Measurements from ENCODE around the gene CPNE2.

DNA sequence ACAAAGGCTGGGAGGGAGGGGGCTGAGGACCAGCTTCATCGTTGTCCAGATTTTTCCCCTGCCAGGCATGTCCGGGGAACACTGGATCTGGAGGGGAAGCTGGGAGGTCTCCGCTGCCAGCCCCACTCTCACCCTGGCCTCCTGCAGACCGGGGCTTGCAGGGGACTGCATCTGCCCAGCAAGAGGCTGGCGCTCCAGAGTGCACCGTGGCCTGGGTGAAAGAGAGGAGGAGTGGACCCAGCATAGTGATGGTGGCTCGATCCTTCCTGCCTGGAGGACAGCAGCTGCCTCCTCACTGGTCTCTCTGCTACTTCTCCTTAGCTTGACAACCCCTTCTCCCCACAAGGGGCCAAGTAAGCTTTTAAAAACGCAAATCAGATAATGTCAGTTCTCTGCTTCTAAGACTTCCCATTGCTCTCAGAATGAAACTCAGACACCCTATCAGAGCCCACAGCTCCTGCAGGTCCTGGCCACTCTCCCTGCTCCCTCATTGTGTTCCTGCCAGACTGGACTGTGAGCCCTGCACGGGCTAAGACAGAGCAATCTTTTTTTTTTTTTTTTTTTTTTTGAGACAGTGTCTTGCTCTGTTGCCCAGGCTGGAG is 15.0 kb downstream of the CPNE2 start:
- TF ChIP-seq, protein P1, sequence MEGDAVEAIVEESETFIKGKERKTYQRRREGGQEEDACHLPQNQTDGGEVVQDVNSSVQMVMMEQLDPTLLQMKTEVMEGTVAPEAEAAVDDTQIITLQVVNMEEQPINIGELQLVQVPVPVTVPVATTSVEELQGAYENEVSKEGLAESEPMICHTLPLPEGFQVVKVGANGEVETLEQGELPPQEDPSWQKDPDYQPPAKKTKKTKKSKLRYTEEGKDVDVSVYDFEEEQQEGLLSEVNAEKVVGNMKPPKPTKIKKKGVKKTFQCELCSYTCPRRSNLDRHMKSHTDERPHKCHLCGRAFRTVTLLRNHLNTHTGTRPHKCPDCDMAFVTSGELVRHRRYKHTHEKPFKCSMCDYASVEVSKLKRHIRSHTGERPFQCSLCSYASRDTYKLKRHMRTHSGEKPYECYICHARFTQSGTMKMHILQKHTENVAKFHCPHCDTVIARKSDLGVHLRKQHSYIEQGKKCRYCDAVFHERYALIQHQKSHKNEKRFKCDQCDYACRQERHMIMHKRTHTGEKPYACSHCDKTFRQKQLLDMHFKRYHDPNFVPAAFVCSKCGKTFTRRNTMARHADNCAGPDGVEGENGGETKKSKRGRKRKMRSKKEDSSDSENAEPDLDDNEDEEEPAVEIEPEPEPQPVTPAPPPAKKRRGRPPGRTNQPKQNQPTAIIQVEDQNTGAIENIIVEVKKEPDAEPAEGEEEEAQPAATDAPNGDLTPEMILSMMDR (optimal IDR thresholded peaks at IDR 0.05 in 1 of 3, IDR thresholded peaks at IDR 0.05 in 1 of 3, conservative IDR thresholded peaks at IDR 0.05 in 1 of 3; ENCODE audit: extremely low read depth in 1 of 3, insufficient read depth in 2 of 3, low read length in 3 of 3), result no peak
- no peak for TF ChIP-seq EZH2 (IDR thresholded peaks at IDR 0.05; ENCODE audit: low read length)

All from keratinocyte (primary cell).